HEK293 (cell line): ENCODE data around the gene ARHGDIA.

Experiments used
- CTCF ChIA-PET: fragments of 350-600 bp; formaldehyde crosslinking; extraction: SDS; loops from one replicate; lab custom pipeline; 2021; ENCODE audit warnings: antibody characterized with exemption; lab: Yijun Ruan, JAX
- POLR2A ChIA-PET: fragments of 300-600 bp; formaldehyde crosslinking; extraction: SDS; loops from one replicate; lab custom pipeline; 2020; ENCODE audit warnings: antibody characterized with exemption, inconsistent platforms; lab: Yijun Ruan, JAX
- H3K27ac ChIP-seq: fragments of 200-500 bp; sonication (Bioruptor generic); 2 replicates; pipeline ENCODE4 v1.5.1; 2014; ENCODE audit warnings: low read depth, low read length, control low read depth, inconsistent platforms; ENCODE audit errors: extremely low read depth
- H3K36me3 ChIP-seq, 2 experiments: fragments of 200-500 bp in 1 of 2; sonication (Bioruptor generic) in 1 of 2; 1 replicate in 1 of 2; 2 replicates in 1 of 2; pipeline ENCODE4 v1.5.1; 2014 to 2017; ENCODE audit warnings: inconsistent platforms in 2 of 2, low read length in 2 of 2; ENCODE audit not compliant: control insufficient read depth in 2 of 2, insufficient read depth in 1 of 2
- H3K4me1 ChIP-seq: fragments of 200-500 bp; sonication (Bioruptor generic); 2 replicates; pipeline ENCODE4 v1.5.1; 2014; ENCODE audit warnings: mild to moderate bottlenecking, low read length, inconsistent platforms; ENCODE audit not compliant: control insufficient read depth, insufficient read depth
- H3K4me3 ChIP-seq: 2 replicates; pipeline ENCODE4 v1.5.1; 2011; ENCODE audit warnings: low read depth, mild to moderate bottlenecking, control low read depth, low read length, moderate library complexity
- H3K9me3 ChIP-seq: fragments of 200-500 bp; sonication (Bioruptor generic); 2 replicates; pipeline ENCODE4 v1.5.1; 2014; ENCODE audit warnings: low read depth, low read length, inconsistent platforms; ENCODE audit not compliant: control insufficient read depth, insufficient read depth
- FEZF1 ChIP-seq: fragments of 450-650 bp; formaldehyde crosslinking; IDR thresholded peaks from 2 replicates; pipeline ENCODE4 v1.5.1; 2016; ENCODE audit warnings: missing biosample characterization, missing genetic modification characterization
- KLF1 ChIP-seq: fragments of 450-650 bp; formaldehyde crosslinking; IDR thresholded peaks from 2 replicates; pipeline ENCODE4 v1.5.1; 2016; ENCODE audit warnings: missing biosample characterization, missing genetic modification characterization
- KLF7 ChIP-seq: fragments of 450-650 bp; formaldehyde crosslinking; IDR thresholded peaks from 2 replicates; pipeline ENCODE4 v1.5.1; 2016; ENCODE audit warnings: missing biosample characterization, missing genetic modification characterization, borderline replicate concordance
- ZNF335 ChIP-seq: fragments of 450-650 bp; formaldehyde crosslinking; conservative IDR thresholded peaks from 2 replicates; pipeline ENCODE4 v1.5.1; 2016; ENCODE audit warnings: missing biosample characterization, missing genetic modification characterization
- ZNF426 ChIP-seq: fragments of 450-650 bp; formaldehyde crosslinking; IDR thresholded peaks from 2 replicates; pipeline ENCODE4 v1.5.1; 2017; ENCODE audit warnings: missing biosample characterization, missing genetic modification characterization, mild to moderate bottlenecking, inconsistent platforms, moderate library complexity
- ZNF561 ChIP-seq: fragments of 450-650 bp; IDR thresholded peaks from 2 replicates; pipeline ENCODE4 v1.5.1; 2018; ENCODE audit warnings: missing biosample characterization, missing genetic modification characterization, borderline replicate concordance
- ZNF701 ChIP-seq: fragments of 450-650 bp; formaldehyde crosslinking; IDR thresholded peaks from 2 replicates; pipeline ENCODE4 v1.5.1; 2016; ENCODE audit warnings: missing biosample characterization, missing genetic modification characterization
- ZNF707 ChIP-seq: fragments of 450-650 bp; formaldehyde crosslinking; IDR thresholded peaks from 2 replicates; pipeline ENCODE4 v1.5.1; 2016; ENCODE audit warnings: missing biosample characterization, missing genetic modification characterization
- ZXDB ChIP-seq: fragments of 450-650 bp; formaldehyde crosslinking; IDR thresholded peaks from 2 replicates; pipeline ENCODE4 v1.5.1; 2016; ENCODE audit warnings: missing biosample characterization, missing genetic modification characterization
- TF ChIP-seq, protein P1 (sequence below): fragments of 450-650 bp; formaldehyde crosslinking; IDR thresholded peaks from 2 replicates; pipeline ENCODE4 v1.5.1; 2016; ENCODE audit warnings: missing biosample characterization, missing genetic modification characterization
- TF ChIP-seq, protein P2 (sequence below): fragments of 450-650 bp; formaldehyde crosslinking; IDR thresholded peaks from 2 replicates; pipeline ENCODE4 v1.5.1; 2016; ENCODE audit warnings: missing biosample characterization, missing genetic modification characterization
- TF ChIP-seq, protein P3 (sequence below): fragments of 450-650 bp; formaldehyde crosslinking; IDR thresholded peaks from 2 replicates; pipeline ENCODE4 v1.5.1; 2016; ENCODE audit warnings: missing biosample characterization, missing genetic modification characterization

Gene ARHGDIA

DNA sequence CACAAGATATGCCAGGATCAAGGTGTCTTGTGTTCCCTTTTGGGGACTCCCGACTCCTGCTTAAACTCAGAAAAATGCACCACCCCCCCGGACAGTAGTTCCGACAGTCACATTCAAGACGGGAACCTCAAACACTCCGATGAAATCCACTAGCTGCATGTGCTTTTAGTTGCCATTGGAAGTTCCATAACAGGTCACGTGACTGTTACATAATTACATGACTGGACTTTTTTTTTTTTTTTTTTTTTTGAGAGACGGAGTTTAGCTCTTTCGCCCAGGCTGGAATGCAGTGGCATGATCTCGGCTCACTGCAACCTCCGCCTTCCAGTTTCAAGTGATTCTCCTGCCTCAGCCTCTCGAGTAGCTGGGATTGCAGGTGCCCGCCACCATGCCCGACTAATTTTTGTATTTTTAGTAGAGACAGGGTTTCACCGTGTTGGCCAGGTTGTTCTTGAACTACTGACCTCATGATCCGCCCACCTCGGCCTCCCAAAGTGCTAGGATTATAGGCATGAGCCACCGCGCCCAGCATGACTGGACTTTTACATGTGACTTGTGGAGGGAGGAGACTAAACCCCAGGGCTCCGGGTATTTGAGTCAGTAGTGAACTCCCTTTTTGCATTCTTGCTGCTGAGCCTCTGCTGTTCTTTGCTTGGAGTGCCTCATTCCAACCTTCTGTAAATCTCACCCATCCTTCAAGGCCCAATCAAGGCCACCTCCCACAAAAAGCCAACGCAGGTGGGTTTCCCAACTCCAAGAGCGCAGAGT is 45.3 kb upstream of the ARHGDIA start (continued):
- TF ChIP-seq, protein P1, sequence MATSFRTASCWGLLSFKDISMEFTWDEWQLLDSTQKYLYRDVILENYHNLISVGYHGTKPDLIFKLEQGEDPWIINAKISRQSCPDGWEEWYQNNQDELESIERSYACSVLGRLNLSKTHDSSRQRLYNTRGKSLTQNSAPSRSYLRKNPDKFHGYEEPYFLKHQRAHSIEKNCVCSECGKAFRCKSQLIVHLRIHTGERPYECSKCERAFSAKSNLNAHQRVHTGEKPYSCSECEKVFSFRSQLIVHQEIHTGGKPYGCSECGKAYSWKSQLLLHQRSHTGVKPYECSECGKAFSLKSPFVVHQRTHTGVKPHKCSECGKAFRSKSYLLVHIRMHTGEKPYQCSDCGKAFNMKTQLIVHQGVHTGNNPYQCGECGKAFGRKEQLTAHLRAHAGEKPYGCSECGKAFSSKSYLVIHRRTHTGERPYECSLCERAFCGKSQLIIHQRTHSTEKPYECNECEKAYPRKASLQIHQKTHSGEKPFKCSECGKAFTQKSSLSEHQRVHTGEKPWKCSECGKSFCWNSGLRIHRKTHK = no peak
- TF ChIP-seq ZNF561 (no peak), ZXDB (tag by site-specific recombination) (no peak), ZNF335 (tag by site-specific recombination) (peak; percentile 90), KLF1 (tag by site-specific recombination) (peak; percentile 74), FEZF1 (tag by site-specific recombination) (no peak), ZNF707 (tag by site-specific recombination) (no peak)
- TF ChIP-seq, protein P2, sequence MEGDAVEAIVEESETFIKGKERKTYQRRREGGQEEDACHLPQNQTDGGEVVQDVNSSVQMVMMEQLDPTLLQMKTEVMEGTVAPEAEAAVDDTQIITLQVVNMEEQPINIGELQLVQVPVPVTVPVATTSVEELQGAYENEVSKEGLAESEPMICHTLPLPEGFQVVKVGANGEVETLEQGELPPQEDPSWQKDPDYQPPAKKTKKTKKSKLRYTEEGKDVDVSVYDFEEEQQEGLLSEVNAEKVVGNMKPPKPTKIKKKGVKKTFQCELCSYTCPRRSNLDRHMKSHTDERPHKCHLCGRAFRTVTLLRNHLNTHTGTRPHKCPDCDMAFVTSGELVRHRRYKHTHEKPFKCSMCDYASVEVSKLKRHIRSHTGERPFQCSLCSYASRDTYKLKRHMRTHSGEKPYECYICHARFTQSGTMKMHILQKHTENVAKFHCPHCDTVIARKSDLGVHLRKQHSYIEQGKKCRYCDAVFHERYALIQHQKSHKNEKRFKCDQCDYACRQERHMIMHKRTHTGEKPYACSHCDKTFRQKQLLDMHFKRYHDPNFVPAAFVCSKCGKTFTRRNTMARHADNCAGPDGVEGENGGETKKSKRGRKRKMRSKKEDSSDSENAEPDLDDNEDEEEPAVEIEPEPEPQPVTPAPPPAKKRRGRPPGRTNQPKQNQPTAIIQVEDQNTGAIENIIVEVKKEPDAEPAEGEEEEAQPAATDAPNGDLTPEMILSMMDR (tag by site-specific recombination) = no peak
- TF ChIP-seq, all 188 proteins: peak for 11

DNA sequence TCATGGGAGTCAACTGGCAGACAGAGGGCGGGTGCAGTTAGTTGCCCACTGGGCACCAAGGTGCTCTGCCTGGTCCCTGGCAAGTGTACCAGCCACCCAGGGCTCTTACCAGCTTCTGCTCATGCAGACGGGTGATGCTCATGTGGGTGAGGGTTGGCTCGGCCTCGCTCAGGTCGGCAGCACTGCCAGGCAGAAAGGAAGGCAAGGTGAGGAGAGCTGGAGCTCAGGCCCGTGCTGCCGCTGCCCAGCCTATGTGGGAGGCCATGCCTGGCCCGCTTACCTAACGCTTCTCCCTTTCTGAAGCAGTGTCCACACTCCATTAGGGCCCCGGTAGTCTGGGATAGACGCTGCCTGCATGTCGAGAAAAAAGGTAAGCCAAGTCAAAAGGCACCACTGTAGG is 44.2 kb upstream of the ARHGDIA start:
- H3K36me3 ChIP-seq = peaks cover 0 to 62% of the 10 kb centered on the region in 2 experiments; a peak in 1 of 3 replicates
- POLR2A ChIA-PET = no interaction called here
- H3K4me3 ChIP-seq = no peak overlapping the region
- H3K4me1 ChIP-seq = peaks cover 9% of the 10 kb centered on the region
- no peak for TF ChIP-seq KLF7 (tag by site-specific recombination)
- TF ChIP-seq, protein P3, sequence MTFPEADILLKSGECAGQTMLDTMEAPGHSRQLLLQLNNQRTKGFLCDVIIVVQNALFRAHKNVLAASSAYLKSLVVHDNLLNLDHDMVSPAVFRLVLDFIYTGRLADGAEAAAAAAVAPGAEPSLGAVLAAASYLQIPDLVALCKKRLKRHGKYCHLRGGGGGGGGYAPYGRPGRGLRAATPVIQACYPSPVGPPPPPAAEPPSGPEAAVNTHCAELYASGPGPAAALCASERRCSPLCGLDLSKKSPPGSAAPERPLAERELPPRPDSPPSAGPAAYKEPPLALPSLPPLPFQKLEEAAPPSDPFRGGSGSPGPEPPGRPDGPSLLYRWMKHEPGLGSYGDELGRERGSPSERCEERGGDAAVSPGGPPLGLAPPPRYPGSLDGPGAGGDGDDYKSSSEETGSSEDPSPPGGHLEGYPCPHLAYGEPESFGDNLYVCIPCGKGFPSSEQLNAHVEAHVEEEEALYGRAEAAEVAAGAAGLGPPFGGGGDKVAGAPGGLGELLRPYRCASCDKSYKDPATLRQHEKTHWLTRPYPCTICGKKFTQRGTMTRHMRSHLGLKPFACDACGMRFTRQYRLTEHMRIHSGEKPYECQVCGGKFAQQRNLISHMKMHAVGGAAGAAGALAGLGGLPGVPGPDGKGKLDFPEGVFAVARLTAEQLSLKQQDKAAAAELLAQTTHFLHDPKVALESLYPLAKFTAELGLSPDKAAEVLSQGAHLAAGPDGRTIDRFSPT (tag by site-specific recombination) = peak; percentile 42; the same call in 1 of the 2 replicates
- TF ChIP-seq, all 188 proteins: peak for 1
- Histone ChIP-seq H3K27ac (no peak overlapping the region), H3K9me3 (no peaks in the 10 kb centered on the region)
- CTCF ChIA-PET = no interaction called here

DNA sequence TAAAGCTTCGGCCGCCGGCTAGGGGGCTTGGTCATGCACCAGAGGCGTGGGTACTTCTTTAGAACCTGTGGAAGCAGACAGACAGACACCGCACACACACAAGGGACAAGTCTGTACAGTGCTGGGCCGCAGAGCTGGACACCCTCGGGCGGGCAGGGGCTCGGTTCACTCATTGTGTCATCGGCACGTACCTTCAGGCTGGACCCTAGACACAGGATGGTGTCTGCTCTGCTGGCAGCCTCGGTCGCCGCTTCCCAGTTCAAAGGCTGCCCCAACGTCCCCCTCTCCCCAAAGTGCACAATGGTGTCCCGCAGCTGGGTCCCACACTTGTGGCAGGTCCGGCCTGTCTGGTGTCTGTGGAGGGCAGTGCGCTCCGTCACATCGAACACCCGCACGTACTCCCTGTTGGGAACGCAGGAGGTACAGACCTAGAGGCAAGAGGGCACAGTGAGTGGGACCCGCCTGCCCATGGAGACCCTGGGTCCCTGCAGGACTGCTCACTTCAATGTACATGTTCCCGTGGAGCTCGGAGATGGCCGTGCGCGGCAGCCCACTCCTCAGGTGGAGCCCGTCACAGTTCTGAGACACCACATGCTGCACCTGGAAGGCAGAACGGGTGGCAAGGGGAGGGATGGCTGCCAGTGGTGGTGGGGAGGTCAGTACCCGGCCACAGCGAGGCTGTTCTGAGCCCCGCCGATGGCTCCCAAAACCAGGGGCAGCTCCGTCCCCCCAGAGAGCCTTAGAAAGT is 43.1 kb upstream of the ARHGDIA start:
- CTCF ChIA-PET = no interaction called here
- Histone ChIP-seq H3K4me3 (no peak overlapping the region), H3K36me3 (peaks cover 0 to 53% of the 10 kb centered on the region in 2 experiments; a peak in 1 of 3 replicates), H3K27ac (no peak overlapping the region), H3K9me3 (no peaks in the 10 kb centered on the region), H3K4me1 (peaks cover 10% of the 10 kb centered on the region)
- POLR2A ChIA-PET = interaction anchor here (0.8 to 1.0 kb wide), 2 partner anchors 19 to 32 kb away, joined by 3 read pairs; no protein-coding TSS in a partner anchor
- TF ChIP-seq ZNF426 (no peak), ZNF701 (tag by site-specific recombination) (no peak)
